HG02798 (cell line): Measurements from ENCODE around the gene PHOX2A.

ENCODE experiments used
- ATAC-seq: cut with Tn5 transposase; IDR thresholded peaks from one replicate; pipeline ENCODE4 v1.9.1; 2021; ENCODE audit warnings: mild to moderate bottlenecking; ENCODE audit not compliant: unreplicated experiment, poor library complexity

Gene PHOX2A

DNA sequence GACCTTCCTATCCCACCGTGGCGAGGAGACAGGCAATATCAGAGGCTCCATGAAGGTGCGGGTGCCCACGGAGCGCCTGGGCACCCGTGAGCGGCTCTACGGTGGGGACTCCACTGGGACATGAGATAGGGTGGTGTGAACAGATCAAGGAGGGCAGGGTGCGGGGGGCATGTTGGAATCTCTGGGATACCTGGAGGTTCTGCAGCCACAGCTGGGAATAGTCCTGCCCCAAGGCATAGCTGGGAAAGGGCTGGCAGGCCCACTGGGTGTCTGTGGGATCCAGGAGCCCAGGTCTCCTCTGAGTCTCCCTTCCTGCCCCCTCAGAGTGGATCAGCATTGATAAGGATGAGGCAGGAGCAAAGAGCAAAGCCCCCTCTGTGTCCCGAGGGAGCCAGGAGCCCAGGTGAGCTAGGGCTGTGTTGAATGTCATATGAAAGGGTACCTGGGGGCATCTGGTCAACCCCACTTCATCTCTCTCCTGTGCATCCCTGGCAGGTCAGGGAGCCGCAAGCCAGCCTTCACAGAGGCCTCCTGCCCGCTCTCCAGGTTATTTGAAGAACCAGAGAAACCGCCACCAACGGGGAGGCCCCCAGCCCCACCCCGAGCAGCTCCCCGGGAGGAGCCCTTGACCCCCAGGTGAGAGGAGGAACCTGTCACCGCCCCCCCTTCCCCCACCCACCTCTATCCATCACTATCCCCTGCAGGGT lies 8.5 kb downstream of the PHOX2A start:
- ATAC-seq = no peak

DNA sequence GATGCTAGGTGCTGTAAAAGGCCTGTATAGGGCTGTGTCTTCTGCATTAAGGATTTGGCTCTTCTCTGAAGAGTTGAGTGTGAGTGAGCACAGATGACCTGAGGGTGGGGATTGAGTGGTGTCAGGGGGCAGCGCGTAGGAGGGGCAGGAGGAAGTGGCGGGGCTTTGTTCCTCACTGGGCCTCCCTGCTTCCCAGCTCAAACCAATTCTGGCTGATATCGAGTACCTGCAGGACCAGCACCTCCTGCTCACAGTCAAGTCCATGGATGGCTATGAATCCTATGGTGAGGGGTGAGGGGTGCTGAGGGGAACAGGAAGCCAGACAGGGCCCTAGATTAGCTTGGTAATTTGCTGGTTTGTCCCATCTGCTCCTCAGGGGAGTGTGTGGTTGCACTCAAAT lies 9.1 kb downstream of the PHOX2A start:
- no peak for ATAC-seq

DNA sequence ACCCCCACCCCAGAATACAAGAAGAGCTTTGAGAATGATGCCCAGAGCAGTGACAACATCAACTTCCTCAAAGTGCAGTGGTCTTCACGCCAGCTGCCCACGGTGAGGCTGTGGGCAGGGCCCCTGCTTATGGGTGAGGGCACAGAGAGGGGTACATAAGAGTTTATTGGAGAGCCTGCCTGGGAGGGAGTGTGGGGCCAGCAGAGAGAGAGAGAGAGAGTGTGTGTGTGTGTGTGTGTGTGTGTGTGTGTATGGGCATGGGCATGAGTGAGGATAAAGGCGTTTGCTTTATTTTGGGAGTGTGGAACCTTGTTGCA lies 9.5 kb downstream of the PHOX2A start:
- no peak for ATAC-seq

DNA sequence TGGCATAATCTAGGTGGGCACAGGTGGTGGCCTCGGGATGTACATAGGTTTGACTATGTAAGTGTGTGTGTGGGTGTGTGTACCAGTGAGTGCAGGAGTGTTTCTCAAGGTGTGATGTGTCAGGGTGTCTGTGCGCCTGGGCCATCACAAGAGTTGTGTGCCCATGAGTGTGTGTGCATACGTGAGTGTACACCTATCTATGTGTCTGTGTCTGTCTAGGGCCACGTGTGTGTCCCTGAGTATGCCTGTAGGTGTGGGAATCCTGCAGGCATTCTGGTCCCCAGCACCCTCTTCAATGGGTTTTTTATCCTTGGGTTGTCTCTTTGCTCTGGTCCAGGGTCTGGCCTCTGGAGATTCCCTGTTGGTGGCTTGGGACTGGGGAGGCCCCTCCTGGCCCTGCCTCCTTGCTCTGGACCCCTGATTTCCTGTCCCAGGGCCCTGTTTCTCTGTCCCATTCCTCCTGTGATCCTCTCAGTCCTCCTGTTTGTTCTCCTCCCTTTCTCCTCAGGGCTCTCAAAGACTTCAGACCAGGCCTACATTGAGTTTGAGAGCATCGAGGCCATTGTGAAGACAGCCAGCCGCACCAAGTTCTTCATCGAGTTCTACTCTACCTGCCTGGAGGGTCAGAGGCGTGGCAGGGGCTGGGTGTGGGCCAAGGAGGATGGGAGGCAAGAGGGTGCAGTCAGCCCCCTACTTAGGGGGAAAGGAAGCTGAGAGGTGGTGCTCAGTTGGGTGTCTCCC lies 10.0 kb downstream of the PHOX2A start:
- ATAC-seq = no peak

DNA sequence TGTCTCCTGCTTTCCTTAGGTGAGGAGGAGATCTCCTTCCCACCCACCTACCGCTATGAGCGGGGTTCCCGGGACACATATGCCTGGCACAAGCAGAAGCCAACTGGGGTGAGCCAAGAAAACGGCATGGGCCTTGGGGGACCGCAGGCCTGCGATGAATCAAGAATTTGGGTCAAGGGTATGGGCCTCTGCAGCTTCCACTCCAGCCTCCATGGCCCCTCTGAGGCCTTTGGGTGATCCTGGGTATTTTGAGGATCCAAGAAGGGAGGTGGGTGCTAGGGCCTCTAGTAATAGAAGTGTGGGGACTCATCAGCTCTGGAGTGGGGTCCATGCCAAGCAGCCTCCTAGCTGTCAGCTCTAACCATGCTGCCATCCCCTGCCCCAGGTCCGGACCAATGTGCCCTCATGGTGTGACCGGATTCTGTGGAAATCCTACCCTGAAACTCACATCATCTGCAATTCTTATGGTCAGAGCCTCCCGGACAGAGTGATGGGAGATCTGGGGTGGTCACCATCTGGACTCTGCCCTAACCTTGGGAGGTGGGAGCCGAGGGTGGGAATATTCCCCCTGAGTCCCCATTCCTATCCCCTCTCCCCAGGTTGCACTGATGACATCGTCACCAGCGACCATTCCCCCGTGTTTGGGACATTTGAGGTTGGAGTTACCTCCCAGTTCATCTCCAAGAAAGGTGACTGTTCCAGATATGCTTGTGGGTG lies 10.8 kb downstream of the PHOX2A start:
- ATAC-seq = no peak

DNA sequence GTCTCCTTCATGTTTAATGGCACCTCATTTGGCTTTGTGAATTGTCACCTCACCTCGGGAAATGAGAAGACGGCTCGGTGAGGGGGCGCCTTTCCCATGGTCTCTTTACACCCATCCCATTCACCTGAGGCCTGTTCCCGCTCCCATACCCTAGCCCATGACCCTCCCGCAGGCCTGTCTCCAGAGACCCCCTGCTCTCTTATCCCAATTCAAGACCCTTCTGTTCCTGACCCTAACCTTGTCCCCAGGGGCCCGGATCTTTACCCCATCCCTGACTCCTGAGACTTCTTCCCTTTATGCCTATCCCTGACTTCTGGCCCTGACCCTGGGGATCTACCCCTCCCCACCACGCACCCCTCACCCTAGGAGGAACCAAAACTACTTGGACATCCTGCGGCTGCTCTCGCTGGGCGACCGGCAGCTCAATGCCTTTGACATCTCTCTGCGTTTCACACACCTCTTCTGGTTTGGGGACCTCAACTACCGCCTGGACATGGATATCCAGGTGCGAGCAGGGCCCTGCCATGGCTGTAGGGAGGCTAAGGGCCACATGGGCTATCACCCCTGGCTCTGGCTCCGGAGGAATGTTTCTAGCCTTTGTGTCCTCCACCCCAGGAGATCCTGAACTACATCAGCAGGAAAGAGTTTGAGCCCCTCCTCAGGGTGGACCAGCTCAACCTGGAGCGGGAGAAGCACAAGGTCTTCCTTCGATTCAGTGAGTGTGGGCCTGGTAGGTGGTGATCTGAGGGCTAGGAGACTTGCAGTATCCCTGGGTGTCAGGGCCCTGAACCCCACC lies 11.5 kb downstream of the PHOX2A start:
- no peak for ATAC-seq

DNA sequence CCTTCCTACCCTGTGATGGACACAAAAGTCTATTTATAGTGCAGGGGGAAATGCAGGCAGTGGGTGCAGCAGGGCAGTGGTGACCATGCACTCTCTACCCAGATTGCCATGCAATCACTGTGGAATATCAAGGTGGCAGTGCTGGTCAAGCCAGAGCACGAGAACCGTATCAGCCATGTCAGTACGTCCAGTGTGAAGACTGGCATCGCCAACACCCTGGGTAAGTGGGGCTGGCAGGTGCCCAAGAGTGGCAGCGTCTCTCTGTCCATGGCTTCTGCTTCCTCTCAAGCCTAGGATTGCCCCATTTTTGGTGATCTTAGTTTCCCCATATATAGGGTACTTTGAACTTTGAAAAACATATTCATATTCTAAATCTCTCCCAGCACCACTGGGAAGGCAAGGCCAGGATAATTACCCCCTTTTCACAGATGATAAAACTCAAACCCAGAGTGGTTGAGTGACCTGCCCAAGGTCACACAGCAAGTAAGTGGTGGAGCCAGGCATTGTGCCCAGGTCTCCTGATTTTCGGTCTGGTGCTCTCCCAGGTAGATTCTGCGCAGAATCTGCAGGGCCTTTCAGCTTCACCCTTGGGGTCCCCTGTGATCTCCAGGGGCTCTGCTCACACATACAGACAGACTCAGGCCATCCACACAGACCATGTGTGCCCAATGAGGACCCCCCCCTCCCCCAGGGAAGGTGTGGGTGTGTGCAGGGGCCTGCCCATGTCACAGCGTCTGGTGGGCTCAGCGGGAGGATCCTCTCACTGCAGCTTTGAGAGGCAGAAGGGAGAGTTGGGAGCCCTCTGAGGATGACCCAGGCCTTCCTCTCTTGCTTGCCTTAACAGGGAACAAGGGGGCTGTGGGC lies 12.3 kb downstream of the PHOX2A start:
- ATAC-seq = no peak

DNA sequence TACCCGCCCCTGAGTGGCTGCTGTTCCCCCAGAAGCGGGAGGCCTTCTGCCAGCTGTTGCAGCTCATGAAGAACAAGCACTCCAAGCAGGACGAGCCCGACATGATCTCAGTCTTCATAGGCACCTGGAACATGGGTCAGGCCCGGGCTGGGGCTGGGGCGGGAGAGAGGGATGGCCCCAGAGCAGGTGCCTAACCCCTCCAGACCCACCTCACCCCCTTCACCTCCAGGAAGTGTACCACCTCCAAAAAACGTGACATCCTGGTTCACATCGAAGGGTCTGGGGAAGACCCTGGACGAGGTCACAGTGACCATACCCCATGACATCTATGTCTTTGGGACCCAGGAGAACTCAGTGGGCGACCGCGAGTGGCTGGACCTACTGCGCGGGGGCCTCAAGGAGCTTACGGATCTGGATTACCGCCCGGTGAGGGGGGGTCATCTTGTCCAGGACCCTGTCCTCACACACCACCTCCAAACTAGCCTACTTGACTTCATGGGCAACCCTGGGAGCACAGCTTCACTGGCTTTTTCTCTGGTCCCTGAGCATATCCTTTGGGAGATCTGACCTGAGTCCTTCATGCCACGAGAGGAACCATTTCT lies 13.1 kb downstream of the PHOX2A start:
- ATAC-seq = no peak

DNA sequence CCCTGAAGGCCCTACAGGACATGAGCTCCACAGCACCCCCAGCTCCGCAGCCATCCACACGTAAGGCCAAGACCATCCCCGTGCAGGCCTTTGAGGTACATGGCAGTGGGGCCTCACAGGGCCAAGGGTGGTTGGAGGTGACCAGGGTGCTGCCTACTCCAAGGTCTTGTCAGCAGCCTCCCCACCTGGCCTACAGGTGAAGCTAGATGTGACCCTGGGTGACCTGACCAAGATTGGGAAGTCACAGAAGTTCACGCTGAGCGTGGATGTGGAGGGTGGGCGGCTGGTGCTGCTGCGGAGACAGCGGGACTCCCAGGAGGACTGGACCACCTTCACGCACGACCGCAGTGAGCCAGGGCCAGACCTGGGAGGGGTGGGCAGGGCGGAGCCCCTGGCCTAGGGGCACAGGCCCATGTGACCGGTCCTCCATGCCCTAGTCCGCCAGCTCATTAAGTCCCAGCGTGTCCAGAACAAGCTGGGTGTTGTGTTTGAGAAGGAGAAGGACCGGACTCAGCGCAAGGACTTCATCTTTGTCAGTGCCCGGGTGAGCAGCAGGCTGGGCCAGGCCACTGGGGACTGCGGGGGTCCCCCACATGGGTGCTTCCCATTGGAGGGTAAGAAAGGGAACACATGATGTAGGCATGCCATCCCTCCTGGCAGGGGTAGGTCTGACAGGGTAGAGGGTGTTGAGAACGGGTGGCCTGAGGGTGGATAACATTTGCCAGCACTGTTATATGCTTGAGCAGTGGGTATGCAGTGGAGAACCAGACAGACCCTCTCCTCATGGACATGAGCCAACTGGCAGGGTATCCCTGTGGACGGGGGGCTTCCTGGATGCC lies 13.8 kb downstream of the PHOX2A start:
- ATAC-seq = no peak

DNA sequence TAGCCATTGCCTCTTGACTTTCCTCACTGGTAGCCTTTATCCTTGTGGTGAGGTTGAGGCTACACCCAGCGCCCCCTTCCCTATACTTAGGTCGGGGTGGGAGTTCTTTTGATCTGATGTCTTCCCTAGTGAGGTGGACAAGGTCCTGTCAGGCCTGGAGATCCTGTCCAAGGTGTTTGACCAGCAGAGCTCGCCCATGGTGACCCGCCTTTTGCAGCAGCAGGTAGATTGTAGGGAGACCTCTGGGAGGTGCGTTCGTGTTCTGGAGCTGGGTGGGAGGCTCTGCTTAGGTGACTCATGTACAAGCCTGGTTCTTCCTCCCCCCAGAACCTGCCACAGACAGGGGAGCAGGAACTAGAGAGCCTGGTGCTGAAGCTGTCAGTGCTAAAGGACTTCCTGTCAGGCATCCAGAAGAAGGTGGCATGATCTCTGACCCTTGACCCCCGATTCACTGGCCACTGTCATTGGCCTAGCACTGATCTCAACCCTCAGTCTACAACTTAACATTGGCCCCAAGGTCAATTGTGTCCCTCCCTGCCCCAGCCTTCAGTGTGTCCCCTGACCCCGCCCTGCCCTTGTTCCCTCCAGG lies 14.5 kb downstream of the PHOX2A start:
- ATAC-seq = no peak

DNA sequence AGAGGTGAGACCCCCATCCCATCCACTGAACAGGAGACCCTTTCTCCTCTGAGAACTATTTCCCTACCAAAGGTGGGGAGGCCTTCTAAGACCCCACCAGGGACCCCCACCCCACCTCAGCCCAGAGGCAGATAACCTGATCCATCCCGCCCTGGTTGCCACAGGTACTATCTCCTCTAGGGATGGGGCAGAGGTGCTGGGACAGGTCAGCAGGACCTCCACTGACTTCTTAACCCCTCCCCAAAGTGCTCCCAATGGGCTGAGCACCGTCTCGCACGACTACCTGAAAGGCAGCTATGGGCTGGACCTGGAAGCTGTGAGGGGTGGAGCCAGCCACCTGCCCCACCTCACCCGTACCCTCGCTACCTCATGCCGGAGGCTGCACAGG lies 15.1 kb downstream of the PHOX2A start:
- ATAC-seq = no peak

DNA sequence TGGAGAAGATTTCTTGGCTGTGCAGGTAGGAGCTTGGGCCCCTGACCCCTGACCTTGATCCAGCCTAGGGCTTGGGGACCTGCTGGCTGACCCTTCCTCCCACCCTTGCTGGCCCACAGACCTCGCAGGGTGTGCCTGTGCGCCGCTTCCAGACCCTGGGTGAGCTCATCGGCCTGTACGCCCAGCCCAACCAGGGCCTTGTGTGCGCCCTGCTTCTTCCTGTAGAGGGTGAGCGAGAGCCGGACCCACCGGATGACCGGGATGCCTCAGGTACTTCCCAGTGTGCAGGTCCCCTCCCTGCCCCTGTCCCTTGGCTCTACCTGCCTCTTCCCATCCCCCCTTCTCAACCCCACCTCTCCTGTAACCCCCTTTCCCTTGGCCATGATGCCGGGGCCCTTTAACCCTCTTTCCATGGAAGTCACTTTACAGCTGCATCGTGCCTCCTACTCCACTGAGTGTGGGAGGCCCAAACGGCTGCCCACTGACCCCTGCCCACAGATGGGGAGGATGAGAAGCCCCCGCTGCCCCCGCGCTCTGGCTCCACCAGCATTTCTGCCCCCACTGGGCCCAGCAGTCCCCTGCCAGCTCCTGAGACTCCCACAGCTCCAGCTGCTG lies 15.6 kb downstream of the PHOX2A start:
- ATAC-seq = no peak

DNA sequence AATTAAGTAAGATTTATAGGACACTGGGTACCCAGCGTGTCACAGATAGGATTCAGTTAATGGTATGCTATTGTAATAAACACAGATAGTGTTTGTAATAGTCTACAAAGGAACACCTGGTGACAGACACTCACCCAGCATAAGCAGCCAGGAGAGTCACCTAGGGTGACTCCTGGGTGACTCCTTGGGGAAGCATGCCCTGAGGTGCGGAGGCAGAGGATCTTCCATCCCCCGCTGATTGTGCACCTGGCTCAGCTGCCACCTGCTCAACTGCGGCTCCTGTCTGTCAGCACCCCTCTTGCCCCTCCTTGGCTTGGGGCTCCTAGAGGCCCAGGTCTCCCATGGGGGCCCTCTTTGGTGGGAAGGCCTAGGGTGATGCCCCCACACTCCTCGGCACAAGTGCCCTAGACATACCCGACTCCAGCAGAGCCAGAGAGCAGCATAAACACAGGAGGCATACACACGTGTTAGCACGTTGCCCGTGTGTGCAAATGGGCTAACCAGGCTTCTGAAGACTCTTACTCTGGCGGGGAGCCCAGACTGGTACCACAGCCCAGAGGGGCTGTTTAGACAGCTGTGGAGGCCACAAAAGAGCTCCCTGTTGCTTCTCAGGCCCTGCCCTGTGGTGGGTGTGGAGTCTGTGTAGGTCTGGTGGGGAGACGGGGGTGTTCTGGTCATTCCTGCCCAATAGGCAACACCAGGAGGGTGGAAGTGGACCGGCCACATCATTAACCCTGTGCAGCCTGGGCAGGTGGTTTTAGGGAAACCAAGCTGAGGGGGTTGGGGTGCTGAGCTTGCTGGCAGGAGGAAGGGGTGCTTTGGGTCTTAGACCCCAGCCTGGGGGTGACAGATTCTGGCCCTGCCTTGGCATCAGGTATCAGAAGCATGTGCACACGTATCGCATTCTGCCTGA lies 16.4 kb downstream of the PHOX2A start:
- ATAC-seq = no peak

DNA sequence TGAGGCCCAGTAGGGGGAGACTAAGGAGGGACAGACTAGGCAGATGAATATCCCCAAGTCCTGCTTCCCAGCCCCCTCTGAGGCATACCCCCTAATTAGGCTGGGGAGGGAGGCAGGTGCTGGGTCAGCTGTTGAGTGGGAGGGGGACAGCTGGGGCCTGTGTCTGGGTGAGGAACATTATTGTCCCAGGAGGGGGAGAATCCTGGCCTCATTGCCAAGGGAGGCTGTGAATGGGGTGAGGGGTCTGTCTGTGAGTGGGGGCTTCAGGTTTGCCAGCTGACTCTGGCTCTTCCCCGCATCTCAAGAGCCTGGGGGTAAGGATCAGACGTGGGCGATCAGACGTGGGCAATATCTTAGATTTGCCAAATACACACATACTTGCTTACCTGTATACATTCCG lies 17.3 kb downstream of the PHOX2A start:
- ATAC-seq = no peak

DNA sequence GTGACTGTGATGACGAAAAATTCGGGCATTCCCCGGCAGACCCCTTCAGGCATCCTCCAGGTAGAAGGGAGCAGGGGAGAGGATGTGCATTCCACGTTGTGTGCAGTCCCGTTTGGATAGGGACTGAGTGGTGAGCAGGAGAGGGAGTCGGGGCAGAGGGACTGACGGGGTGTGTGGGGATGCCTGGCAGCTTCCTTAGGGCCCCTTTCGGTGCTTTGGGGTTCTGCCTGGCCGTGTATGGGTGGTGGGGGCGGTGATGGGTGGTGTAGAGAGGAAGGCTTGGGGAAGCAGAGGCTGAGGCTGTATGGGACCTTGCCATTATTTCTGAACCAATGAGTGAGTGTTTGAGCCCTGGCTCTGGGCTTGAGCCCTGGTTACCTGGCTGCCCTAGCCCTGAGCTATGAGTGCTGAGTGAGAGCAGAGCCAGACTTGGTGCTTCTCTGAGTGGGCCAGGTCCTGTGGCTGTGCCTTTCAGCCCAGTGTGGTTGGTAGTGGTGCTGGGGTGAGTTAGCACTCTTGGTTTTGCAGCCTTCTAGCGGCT lies 18.5 kb downstream of the PHOX2A start:
- ATAC-seq = no peak

DNA sequence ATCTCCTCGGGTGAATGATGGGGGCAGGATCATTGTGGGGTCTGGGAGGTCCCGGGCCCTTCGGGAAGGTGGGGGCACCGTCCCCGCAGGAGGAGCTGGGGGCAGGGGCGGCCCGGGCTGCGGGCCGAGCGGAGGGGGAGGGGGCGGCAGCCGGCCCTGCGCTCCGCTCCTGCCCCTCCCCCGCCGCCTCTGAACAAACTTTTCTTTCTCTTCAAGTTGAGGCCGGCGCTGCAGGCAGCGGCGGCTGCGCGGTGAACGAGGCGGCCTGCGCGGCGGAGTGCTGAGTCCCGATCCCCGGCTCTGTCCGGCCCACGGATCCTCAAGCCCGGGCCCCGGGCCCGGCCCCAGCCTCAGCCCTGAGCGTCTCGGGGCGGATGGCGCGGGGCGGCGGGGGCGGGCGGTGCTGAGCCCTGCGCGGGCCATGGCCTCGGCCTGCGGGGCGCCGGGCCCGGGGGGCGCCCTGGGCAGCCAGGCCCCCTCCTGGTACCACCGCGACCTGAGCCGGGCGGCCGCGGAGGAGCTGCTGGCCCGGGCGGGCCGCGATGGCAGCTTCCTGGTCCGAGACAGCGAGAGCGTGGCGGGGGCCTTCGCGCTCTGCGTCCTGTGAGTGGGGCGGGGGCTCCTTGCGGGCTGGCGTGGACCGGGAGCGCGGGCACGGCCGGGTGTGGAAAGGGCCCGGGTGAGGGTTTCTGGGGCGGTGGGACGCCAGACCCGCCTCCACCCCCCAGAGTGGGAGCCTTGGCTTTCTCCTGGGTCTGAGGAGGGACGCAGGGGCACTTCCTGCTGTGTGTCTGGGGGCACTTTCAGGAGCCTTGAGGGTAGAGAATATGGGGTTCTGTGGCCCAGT lies 19.2 kb downstream of the PHOX2A start, which contains the start of gene INPPL1:
TSS of gene INPPL1 (plus strand) at position 204 of the 847 bp plus-strand sequence. CDS start at position 422, 218 bp downstream.
- no peak for ATAC-seq
